Common myeloid progenitor, CD34-positive (primary cell): ENCODE measurements around the gene DDX10.

ENCODE experiments used
- CTCF ChIA-PET: fragments of 350-600 bp; sonication (Branson Sonifier 250); formaldehyde crosslinking; loops from one replicate; lab custom pipeline; 2021; ENCODE audit warnings: antibody characterized with exemption; lab: Charles Lee
- POLR2A ChIA-PET: fragments of 350-600 bp; sonication (Branson Sonifier 250); formaldehyde crosslinking; loops from one replicate; lab custom pipeline; 2021; ENCODE audit warnings: antibody characterized with exemption; lab: Charles Lee
- DNase-seq, 3 donors: peaks; one replicate each; pipeline versions ENCODE4 v3.0.0 to v3.0.0-alpha.2; 2013
- H3K27ac ChIP-seq, 2 experiments: 1 replicate in 1 of 2; 2 replicates in 1 of 2; pipeline ENCODE4 v1.7.0; 2013; ENCODE audit warnings: inconsistent platforms in 2 of 2, low read length in 2 of 2, mild to moderate bottlenecking in 2 of 2, low read depth in 1 of 2, moderate library complexity in 1 of 2; ENCODE audit not compliant: severe bottlenecking in 2 of 2, insufficient read depth in 1 of 2, poor library complexity in 1 of 2
- H3K27me3 ChIP-seq, 5 experiments: replicated peaks in 2 of 5; 1 replicate in 3 of 5; 2 replicates in 2 of 5; pipeline versions ENCODE4 v1.6.1 to v1.7.0; 2013; ENCODE audit warnings: low read length in 4 of 5, mild to moderate bottlenecking in 2 of 5, moderate library complexity in 2 of 5, inconsistent platforms in 1 of 5; ENCODE audit not compliant: insufficient read depth in 5 of 5, control insufficient read depth in 4 of 5
- H3K36me3 ChIP-seq, 4 experiments: 1 replicate in 2 of 4; 2 replicates in 2 of 4; pipeline versions ENCODE4 v1.6.1 to v1.7.0; 2013; ENCODE audit warnings: low read length in 3 of 4, control low read depth in 1 of 4, mild to moderate bottlenecking in 1 of 4; ENCODE audit not compliant: control insufficient read depth in 4 of 4, insufficient read depth in 4 of 4
- H3K4me1 ChIP-seq, 4 experiments: 1 replicate in 3 of 4; 2 replicates in 1 of 4; pipeline versions ENCODE4 v1.6.1 to v1.7.1; 2013; ENCODE audit warnings: low read length in 3 of 4, mild to moderate bottlenecking in 3 of 4, control low read depth in 1 of 4, inconsistent platforms in 1 of 4, moderate library complexity in 1 of 4; ENCODE audit not compliant: control insufficient read depth in 4 of 4, insufficient read depth in 4 of 4; ENCODE audit errors: control extremely low read depth in 1 of 4
- H3K4me3 ChIP-seq, 7 experiments: 1 replicate in 4 of 7; 2 replicates in 3 of 7; pipeline versions ENCODE4 v1.5.1 to v1.7.0; 2013; ENCODE audit warnings: mild to moderate bottlenecking in 7 of 7, low read length in 6 of 7, moderate library complexity in 6 of 7, inconsistent platforms in 2 of 7, low read depth in 2 of 7, control low read depth in 1 of 7; ENCODE audit not compliant: insufficient read depth in 4 of 7, control insufficient read depth in 1 of 7; ENCODE audit errors: extremely low read depth in 1 of 7
- H3K9me3 ChIP-seq, 5 experiments: 1 replicate in 4 of 5; 2 replicates in 1 of 5; pipeline versions ENCODE4 v1.6.1 to v1.7.1; 2013; ENCODE audit warnings: low read length in 4 of 5, mild to moderate bottlenecking in 2 of 5, inconsistent platforms in 1 of 5, low read depth in 1 of 5, moderate library complexity in 1 of 5; ENCODE audit not compliant: control insufficient read depth in 4 of 5, insufficient read depth in 2 of 5; ENCODE audit errors: control extremely low read depth in 1 of 5
- WGBS: methylation state at CpG from one replicate; pipeline ENCODE4 v1.1.5; 2013; ENCODE audit not compliant: insufficient coverage; 5-methylcytosine and 5-hydroxymethylcytosine counted together

Gene DDX10

DNA sequence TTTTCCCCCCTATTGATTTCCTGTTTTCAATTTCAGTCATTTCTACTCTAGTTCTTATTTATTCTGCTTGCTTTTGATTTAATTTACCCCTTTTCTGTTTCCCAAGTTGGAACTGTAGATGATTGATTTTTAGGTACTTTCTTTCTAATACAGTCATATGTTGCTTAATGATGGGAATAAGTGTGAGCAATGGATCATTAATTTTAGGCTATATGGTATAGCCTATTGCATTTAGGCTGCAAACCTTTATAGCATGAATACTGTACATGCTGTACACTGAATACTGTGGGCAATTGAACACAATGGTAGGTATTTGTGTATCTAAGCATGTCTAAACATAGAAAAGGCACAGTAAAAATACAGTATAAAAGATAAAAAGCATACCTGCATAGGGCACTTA, 44.9 kb downstream of the DDX10 start:
- Histone ChIP-seq H3K4me3 (no peak overlapping the region), H3K36me3 (peaks cover 35 to 84% (median 62%) of the 10 kb centered on the region in 4 experiments), H3K27me3 (no peaks in the 10 kb centered on the region), H3K9me3 (peaks cover 3 to 52% (median 20%) of the 10 kb centered on the region in 5 experiments), H3K27ac (no peak overlapping the region), H3K4me1 (no peaks in the 10 kb centered on the region)
- no peak for DNase-seq
- ChIA-PET CTCF (interaction anchor here (0.7 kb wide), 1 partner anchor 32 kb away, joined by 3 read pairs; no protein-coding TSS in a partner anchor), POLR2A (no interaction called here)

DNA sequence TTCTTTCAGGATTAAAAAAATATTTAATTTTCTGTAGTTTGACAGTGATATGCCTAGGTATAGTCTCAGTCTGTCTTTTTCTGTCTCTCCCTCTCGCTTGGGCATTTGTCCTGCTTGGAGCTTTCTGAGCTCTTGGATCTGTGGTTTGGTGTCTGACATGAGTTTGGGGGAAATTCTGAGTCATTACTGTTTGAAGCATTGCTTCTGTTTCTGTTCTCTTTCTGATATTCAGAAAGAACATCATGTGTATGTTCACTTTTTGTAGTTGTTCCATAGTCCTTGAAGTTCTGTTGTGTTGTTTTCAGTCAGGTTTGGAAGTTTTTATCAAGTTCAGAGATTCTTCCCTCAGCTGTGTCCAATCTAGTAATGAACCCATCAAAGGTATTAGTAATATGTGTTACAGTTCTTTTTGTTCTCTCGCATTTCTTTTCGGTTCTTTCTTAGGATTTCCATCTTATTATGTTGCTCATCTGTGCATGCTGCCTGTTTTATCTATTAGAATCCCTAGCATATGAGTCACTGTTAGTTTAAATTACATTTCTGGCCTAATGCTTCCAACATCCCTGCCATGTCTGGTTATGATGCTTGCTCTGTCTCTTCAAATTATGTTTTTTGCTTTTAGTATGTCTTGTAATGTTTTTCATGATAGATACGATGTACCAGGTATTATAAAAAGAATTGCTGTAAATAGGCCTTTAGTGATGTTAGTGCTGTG, 48.4 kb downstream of the DDX10 start:
- no peak overlapping the region for H3K4me3 ChIP-seq
- no peaks in the 10 kb centered on the region for H3K27me3 ChIP-seq
- H3K27ac ChIP-seq: no peak overlapping the region
- peaks cover 21 to 79% (median 42%) of the 10 kb centered on the region in 4 experiments for H3K36me3 ChIP-seq
- DNase-seq: no peak
- peaks cover 1 to 40% (median 16%) of the 10 kb centered on the region in 5 experiments for H3K9me3 ChIP-seq
- POLR2A ChIA-PET: no interaction called here
- 100% methylated on average over 2 of the region's 4 CpGs for WGBS
- H3K4me1 ChIP-seq: no peaks in the 10 kb centered on the region
- CTCF ChIA-PET: no interaction called here

DNA sequence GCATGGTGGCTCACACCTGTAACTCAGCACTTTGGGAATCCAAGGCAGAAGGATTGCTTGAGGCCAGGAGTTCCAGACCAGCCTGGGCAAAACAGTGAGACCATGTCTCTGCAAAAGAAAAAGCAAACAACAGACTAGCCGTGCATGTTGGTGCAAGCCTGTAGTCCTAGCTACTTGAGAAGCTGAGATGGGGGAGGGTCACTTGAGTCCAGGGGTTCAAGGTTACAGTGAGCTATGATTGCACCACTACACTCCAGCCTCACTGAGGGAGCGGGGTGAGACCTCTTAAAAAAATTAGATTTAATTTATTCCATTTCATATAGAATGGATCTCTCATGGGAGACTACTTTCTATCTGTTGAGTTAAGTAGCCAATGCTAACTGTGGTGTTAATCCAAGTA, 50.4 kb downstream of the DDX10 start:
- DNase-seq: no peak
- WGBS: 100% methylated on average over 1 of the region's 2 CpGs
- Histone ChIP-seq H3K36me3 (peaks cover 11 to 65% (median 32%) of the 10 kb centered on the region in 4 experiments), H3K4me3 (no peak overlapping the region), H3K4me1 (no peaks in the 10 kb centered on the region), H3K27ac (no peak overlapping the region), H3K9me3 (peaks cover 0 to 25% (median 7%) of the 10 kb centered on the region in 5 experiments), H3K27me3 (no peaks in the 10 kb centered on the region)
- ChIA-PET CTCF (interaction anchor here (1.1 to 1.4 kb wide), 2 partner anchors 18 to 1077 kb away, joined by 3 read pairs; no protein-coding TSS in a partner anchor), POLR2A (no interaction called here)

DNA sequence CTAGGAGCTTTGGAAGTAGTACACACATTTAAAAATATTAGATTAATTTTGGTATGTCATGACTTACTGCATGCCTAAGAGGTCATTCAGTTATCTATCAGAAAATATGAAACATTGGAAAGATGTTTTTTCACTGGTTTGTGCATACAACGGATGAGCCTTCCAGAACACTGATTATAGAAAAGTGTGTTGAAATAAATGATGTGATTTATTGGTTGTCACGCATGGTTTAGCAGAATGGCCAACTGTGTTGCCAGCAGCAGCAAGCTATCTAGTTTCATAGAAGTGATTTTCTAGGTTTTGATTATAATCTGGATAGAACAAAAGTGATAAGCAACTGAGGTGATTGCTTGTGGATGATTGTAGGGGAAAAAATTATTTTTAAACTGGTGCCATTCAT, 53.6 kb downstream of the DDX10 start:
- peaks cover 0 to 3% (median 0%) of the 10 kb centered on the region in 5 experiments for H3K9me3 ChIP-seq
- H3K27me3 ChIP-seq: no peaks in the 10 kb centered on the region
- H3K4me3 ChIP-seq: no peak overlapping the region
- no peaks in the 10 kb centered on the region for H3K4me1 ChIP-seq
- ChIA-PET CTCF (interaction anchor here (1.3 kb wide), 1 partner anchor 21 kb away, joined by 5 read pairs; no protein-coding TSS in a partner anchor), POLR2A (interaction anchor here (0.6 kb wide), 1 partner anchor 25 kb away, joined by 3 read pairs; no protein-coding TSS in a partner anchor)
- no peak for DNase-seq
- peaks cover 4 to 56% (median 29%) of the 10 kb centered on the region in 4 experiments for H3K36me3 ChIP-seq
- no peak overlapping the region for H3K27ac ChIP-seq
- 96% methylated on average over 2 of the region's 2 CpGs for WGBS

DNA sequence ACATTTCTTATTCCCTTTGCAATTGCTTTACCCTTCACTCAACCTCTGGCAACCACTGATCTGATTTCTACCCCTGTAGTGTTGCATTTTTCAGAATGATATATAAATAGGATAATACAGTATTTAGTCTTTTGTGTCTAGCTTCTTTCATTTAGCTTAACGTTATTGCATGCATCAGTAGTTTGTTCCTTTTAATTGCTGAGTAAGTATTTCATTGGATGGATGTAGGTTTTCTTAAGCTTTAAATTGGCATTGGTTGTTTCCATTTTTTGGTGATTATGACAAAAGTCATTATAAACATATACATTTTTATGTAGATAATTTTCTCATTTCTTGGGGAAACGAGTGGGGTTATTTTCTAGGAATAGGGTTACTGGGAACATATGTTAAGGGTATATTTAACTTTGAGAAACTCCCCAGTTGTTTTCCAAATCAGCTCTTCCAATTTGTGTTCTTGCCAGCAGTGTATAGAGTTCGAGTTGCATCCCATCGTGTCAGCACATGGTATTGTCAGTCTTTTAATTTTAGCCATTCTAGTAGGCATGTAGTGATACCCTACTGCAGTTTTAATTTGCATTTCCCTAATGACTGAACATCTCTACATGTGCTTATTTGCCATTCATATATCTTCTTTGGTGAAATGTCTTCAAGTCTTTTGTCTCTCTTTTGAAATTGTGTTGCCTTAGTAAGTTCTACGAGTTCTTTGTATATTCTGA, 60.3 kb downstream of the DDX10 start:
- WGBS: no CpG with 5 or more reads among the region's 5 CpGs
- POLR2A ChIA-PET: no interaction called here

DNA sequence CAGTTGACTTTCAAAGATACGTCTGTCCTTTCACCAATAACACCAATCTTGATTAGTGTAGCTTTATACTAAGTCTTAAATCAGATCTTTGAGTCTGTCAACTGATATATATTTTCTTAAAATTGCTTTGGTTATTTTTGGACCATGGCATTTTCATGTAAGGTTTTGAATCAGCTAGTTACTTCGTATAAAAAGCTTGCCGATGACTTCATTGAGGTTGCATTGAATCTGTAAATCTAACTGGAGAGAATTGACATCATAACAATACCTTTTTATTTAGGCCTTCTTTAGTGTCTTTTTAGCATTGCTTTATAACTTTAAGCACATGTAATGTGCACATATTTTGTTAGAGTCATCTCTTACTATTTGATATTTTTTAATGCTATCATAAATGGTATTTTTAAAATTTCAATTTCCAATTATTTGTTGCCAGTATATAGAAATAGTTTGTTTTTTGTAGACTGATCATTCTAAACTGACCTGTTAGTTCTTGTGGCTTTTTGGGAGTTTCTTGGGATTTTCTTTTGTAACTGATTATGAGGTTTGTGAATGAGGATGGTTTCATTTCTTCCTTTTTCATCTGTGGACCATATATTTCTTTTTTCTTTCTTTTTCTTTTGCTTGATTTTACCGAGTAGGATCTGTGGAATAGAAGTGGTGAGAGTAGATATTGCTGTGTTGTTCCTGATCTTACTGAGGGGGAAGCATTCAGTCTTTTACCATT, 61.4 kb downstream of the DDX10 start:
- WGBS: 100% methylated on average over 2 of the region's 4 CpGs
- H3K4me3 ChIP-seq: no peak overlapping the region
- no peak overlapping the region for H3K27ac ChIP-seq
- H3K9me3 ChIP-seq: peaks cover 0 to 4% (median 0%) of the 10 kb centered on the region in 5 experiments
- H3K36me3 ChIP-seq: peaks cover 4 to 26% (median 19%) of the 10 kb centered on the region in 4 experiments
- no peaks in the 10 kb centered on the region for H3K27me3 ChIP-seq
- DNase-seq: no peak
- ChIA-PET POLR2A (interaction anchor here (0.7 kb wide), 1 partner anchor 1159 kb away, joined by 3 read pairs; no protein-coding TSS in a partner anchor), CTCF (interaction anchor here (1.2 kb wide), 1 partner anchor 970 kb away, joined by 3 read pairs; no protein-coding TSS in a partner anchor)
- no peaks in the 10 kb centered on the region for H3K4me1 ChIP-seq

More for the DNA sequence above, 60.3 kb downstream of the DDX10 start:
- no peaks in the 10 kb centered on the region for H3K4me1 ChIP-seq
- H3K9me3 ChIP-seq: peaks cover 0 to 4% (median 0%) of the 10 kb centered on the region in 5 experiments
- no peaks in the 10 kb centered on the region for H3K27me3 ChIP-seq
- CTCF ChIA-PET: interaction anchor here (0.8 kb wide), 1 partner anchor 27 kb away, joined by 3 read pairs; no protein-coding TSS in a partner anchor
- H3K4me3 ChIP-seq: no peak overlapping the region
- H3K27ac ChIP-seq: no peak overlapping the region
- DNase-seq: no peak
- H3K36me3 ChIP-seq: peaks cover 4 to 31% (median 21%) of the 10 kb centered on the region in 4 experiments
